GM18520 (cell line): ENCODE data around the gene SPC24.
"Not testable (repeated sequence)": the region's sequence is repeated elsewhere in the genome, so short reads cannot be mapped to it uniquely, and the experiment has no call there.

Experiments used
- ATAC-seq: cut with Tn5 transposase; IDR thresholded peaks from one replicate; pipeline ENCODE4 v1.9.1; 2021; ENCODE audit not compliant: unreplicated experiment

Gene SPC24

DNA sequence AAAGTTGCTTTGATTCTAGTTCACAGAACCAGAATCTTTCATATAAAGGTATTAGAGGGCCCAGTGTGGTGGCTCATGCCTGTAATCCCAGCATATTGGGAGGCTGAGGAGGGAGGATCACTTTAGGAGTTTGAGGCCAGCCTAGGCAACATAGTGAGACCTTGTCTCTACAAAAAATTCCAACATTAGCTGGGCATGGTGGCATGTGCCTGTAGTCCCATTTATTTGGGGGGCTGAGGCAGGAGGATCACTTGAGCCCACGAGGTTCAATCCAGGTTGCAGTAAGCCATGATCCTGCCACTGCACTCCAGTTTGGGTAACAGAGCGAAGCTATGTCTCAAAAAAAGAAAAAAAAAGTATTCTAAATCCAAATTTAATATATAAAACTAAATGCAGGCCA lies 57.3 kb downstream of the SPC24 start:
- no peak for ATAC-seq

GRCh38 chr19:11097367-11097766 lies 58.2 kb downstream of the SPC24 start:
- not testable (repeated sequence) for ATAC-seq

DNA sequence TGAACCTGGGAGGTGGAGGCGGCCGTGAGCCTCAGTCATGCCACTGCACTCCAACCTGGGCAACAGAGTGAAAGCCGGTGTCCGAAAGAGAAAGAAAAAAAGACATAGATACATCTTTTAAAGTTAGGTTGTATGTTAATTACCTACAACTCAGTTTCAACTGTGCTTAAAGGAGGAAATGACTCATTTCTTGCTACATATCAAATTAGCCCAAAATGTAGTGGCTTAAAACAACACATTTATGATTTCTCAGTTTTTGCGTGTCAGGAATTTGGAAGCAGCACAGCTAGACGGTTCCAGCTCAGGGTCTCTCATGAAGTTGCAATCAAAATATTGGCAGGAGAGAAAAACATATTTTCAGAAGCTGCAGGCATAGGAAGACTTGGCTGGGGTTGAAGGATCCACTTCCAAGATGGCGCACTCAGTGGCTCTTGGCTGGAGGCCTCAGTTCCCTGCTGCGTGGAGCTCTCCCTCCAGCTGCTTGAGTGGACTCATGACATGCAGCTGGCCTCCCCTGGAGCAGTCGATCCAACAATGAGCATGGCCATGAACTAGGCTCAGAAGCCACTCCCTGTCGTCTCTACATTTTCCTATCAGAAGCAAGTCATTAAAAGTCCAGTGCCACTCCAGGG lies 59.3 kb downstream of the SPC24 start:
- ATAC-seq = peak; percentile 39
